GM12878 (cell line): ENCODE measurements around the gene SLC25A30. TPM values are rescaled to one million over a fixed set of nuclear protein-coding genes. Genes with fewer than 3 reads are reported as not detected.
"Not testable (repeated sequence)": the region's sequence is repeated elsewhere in the genome, so short reads cannot be mapped to it uniquely, and the experiment has no call there.

ENCODE experiments used
- ATAC-seq: fragments of 200-7000 bp; cut with Tn5 transposase; 3 replicates; pipeline ENCODE4 v1.9.1; 2020; ENCODE audit warnings: mild to moderate bottlenecking, moderate library complexity
- BruUV-seq: library from RNA; stranded (reverse); fragments of 400-500 nt; replicated peaks from 2 replicates; lab custom pipeline; 2021; lab: Mats Ljungman, UMichigan
- CTCF ChIA-PET: fragments of 300-600 bp; sonication (Branson Sonifier 250); formaldehyde crosslinking; extraction: SDS; loops from one replicate; lab custom pipeline; 2021; ENCODE audit warnings: inconsistent platforms; lab: Yijun Ruan, JAX
- POLR2A ChIA-PET: fragments of 350-600 bp; formaldehyde crosslinking; extraction: SDS; loops from one replicate; lab custom pipeline; 2021; ENCODE audit warnings: inconsistent platforms; lab: Charles Lee
- RAD21 ChIA-PET: fragments of 300-600 bp; sonication (Branson Sonifier 250); formaldehyde crosslinking; loops from one replicate; lab custom pipeline; 2023; ENCODE audit warnings: antibody characterized with exemption; ENCODE audit not compliant: unreplicated experiment; lab: Charles Lee
- SMC1A ChIA-PET: fragments of 300-600 bp; sonication (Branson Sonifier 250); formaldehyde crosslinking; loops from one replicate; lab custom pipeline; 2023; ENCODE audit not compliant: unreplicated experiment, uncharacterized antibody; lab: Charles Lee
- DNase-seq: peaks from one replicate; pipeline ENCODE4 v3.0.0-alpha.2; 2011; ENCODE audit warnings: low read depth, low spot score
- FAIRE-seq: peaks from 3 replicates; lab custom pipeline; 2011; peaks lifted over from hg19 to GRCh38; lab: Jason Lieb, UNC
- H2AFZ ChIP-seq: 2 replicates; pipeline ENCODE4 v1.6.0; 2011; ENCODE audit warnings: low read depth, low read length, control low read depth; ENCODE audit not compliant: control insufficient read depth
- H3K27ac ChIP-seq: 2 replicates; pipeline ENCODE4 v1.5.1; 2011; ENCODE audit warnings: control low read depth; ENCODE audit not compliant: control insufficient read depth, insufficient read depth
- H3K27me3 ChIP-seq, 2 experiments: replicated peaks in 1 of 2; 2 replicates each; pipeline versions ENCODE4 v1.6.0 to v1.6.1; 2011; ENCODE audit warnings: low read length in 1 of 2; ENCODE audit not compliant: control insufficient read depth in 2 of 2, insufficient read depth in 2 of 2
- H3K36me3 ChIP-seq, 2 experiments: 2 replicates each; pipeline ENCODE4 v1.5.1; 2011; ENCODE audit warnings: low read length in 1 of 2; ENCODE audit not compliant: control insufficient read depth in 2 of 2, insufficient read depth in 2 of 2
- H3K4me1 ChIP-seq: 2 replicates; pipeline ENCODE4 v1.6.1; 2011; ENCODE audit warnings: mild to moderate bottlenecking, low read length, moderate library complexity, mixed read lengths; ENCODE audit not compliant: control insufficient read depth, insufficient read depth
- H3K4me2 ChIP-seq: 2 replicates; pipeline ENCODE4 v1.6.0; 2011; ENCODE audit warnings: control low read depth; ENCODE audit not compliant: control insufficient read depth, insufficient read depth
- H3K4me3 ChIP-seq: fragments of 200-600 bp; sonication (generic); 2 replicates; pipeline ENCODE4 v1.5.1; 2016
- H3K79me2 ChIP-seq: 2 replicates; pipeline ENCODE4 v1.6.0; 2011; ENCODE audit warnings: low read length; ENCODE audit not compliant: control insufficient read depth, insufficient read depth
- H3K9ac ChIP-seq: 2 replicates; pipeline ENCODE4 v1.8.0; 2011; ENCODE audit warnings: low read length, control low read depth, mixed read lengths; ENCODE audit not compliant: control insufficient read depth, insufficient read depth
- H3K9me3 ChIP-seq: replicated peaks from 3 replicates; pipeline ENCODE4 v1.5.1; 2011; ENCODE audit warnings: mild to moderate bottlenecking, low read length; ENCODE audit not compliant: control insufficient read depth, insufficient read depth
- H4K20me1 ChIP-seq: 2 replicates; pipeline ENCODE4 v1.6.0; 2011; ENCODE audit not compliant: control insufficient read depth, insufficient read depth
- BRCA1 ChIP-seq: IDR thresholded peaks from 2 replicates; pipeline ENCODE4 v1.6.1; 2011; ENCODE audit warnings: low read depth, low read length, improper control_type of control experiment
- FOS ChIP-seq: IDR thresholded peaks from 3 replicates; pipeline ENCODE4 v1.6.1; 2011; ENCODE audit warnings: borderline replicate concordance; ENCODE audit not compliant: insufficient read length; ENCODE audit errors: extremely low read depth
- IRF4 ChIP-seq: IDR thresholded peaks from 2 replicates; pipeline ENCODE4 v1.6.1; 2011; ENCODE audit warnings: low read depth, low read length
- NR2C2 ChIP-seq: IDR thresholded peaks from 2 replicates; pipeline ENCODE4 v1.6.1; 2011; ENCODE audit warnings: borderline replicate concordance, low read depth; ENCODE audit not compliant: control insufficient read depth, insufficient read length
- NR2F1 ChIP-seq: fragments of 450-650 bp; conservative IDR thresholded peaks from 2 replicates; pipeline ENCODE4 v1.6.1; 2017; ENCODE audit warnings: mild to moderate bottlenecking
- PKNOX1 ChIP-seq: fragments of 450-650 bp; IDR thresholded peaks from 2 replicates; pipeline ENCODE4 v1.6.1; 2016; ENCODE audit warnings: mild to moderate bottlenecking
- SKIL ChIP-seq: fragments of 450-650 bp; IDR thresholded peaks from 2 replicates; pipeline ENCODE4 v1.6.1; 2017; ENCODE audit warnings: mild to moderate bottlenecking, low read depth, inconsistent platforms; ENCODE audit not compliant: poor library complexity, severe bottlenecking
- YBX1 ChIP-seq: fragments of 450-650 bp; IDR thresholded peaks from 2 replicates; pipeline ENCODE4 v1.6.1; 2016; ENCODE audit warnings: antibody characterized with exemption
- ZBTB11 ChIP-seq: fragments of 450-650 bp; formaldehyde crosslinking; IDR thresholded peaks from 2 replicates; pipeline ENCODE4 v1.5.0; 2022; ENCODE audit warnings: mild to moderate bottlenecking, missing genetic modification characterization
- WGBS: methylation state at CpG from one replicate; pipeline ENCODE4 v1.1.6; 2016; ENCODE audit warnings: low lambda C conversion rate; ENCODE audit not compliant: insufficient replicate concordance, insufficient coverage; ENCODE audit errors: missing lambda C conversion rate; 5-methylcytosine and 5-hydroxymethylcytosine counted together
- in situ Hi-C: fragments of 300-500 bp; cut with MboI; formaldehyde crosslinking; loops from 9 replicates; pipeline ENCODE4 v1.14.3; 2018; ENCODE audit warnings: mixed read lengths
- intact Hi-C: fragments of 100-400 bp; cut with micrococcal nuclease; formaldehyde crosslinking; loops from one replicate; pipeline ENCODE4 v1.14.2; 2022; ENCODE audit not compliant: unreplicated experiment
- polyA plus RNA-seq, 11 experiments: library from polyadenylated mRNA; depleted of rRNA in 4 of 11; unstranded in 6 of 11; stranded (reverse) in 5 of 11; fragments of >200 nt; fragmentation: Nextera tagmentation in 4 of 11; fragmentation: Illumina TruSeq in 1 of 11; extraction: Ambion mirVana in 4 of 11; extraction: Trizol in 1 of 11; gene quantifications; 1 replicate in 1 of 11; 2 replicates in 10 of 11; pipeline versions ENCODE4 v1.2.1 to v1.2.3, GENCODE V29; 2011 to 2016; ENCODE audit warnings: inconsistent platforms in 2 of 11, missing spikeins in 2 of 11, low read depth in 1 of 11
- total RNA-seq, 4 experiments: library from RNA; depleted of rRNA in 3 of 4; stranded (reverse); fragments of >200 nt in 3 of 4; fragmentation: Illumina TruSeq in 1 of 4; extraction: Trizol in 1 of 4; gene quantifications; 2 replicates each; pipeline versions ENCODE4 v1.2.1 to v1.2.3, GENCODE V29; 2013 to 2021
- TF ChIP-seq, protein P1 (sequence below): fragments of 150-350 bp; IDR thresholded peaks from 2 replicates; pipeline ENCODE4 v1.6.1; 2014; ENCODE audit warnings: mild to moderate bottlenecking, low read depth, low read length

Gene SLC25A30
- total and polyA plus RNA-seq, 10 of the 15 experiments (the other 5 are each of a cell fraction or from before 2014, with no cell fraction given): 2.4 to 18.0 (median 8.9) TPM

DNA sequence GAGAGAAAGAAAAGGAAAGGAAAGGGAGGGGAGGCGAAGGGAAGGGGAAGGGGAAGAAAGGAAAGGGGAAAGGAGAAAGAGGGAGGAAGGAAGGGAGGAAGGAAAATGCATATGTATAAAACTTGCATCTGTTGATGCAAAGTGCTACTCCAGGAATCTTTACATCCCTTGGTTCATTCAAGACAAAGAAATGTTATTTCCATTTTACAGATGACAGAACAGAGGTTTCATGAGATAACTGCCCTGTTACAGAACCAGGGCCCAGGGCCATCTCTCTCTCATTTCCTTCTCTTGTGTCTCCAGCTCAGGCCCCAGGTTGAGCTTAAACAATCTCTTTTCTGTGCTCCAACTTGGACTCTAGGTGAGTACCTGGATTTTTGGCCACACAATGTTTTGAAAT, 1.8 kb upstream of the SLC25A30 start:
- FAIRE-seq: no peak
- Histone ChIP-seq H3K9me3 (no peaks in the 10 kb centered on the region), H3K4me3 (no peak overlapping the region), H2AFZ (no peak overlapping the region)
- in situ Hi-C loops: no loop called here
- SMC1A ChIA-PET: no interaction called here
- intact Hi-C loops: loop anchor here (5.0 kb wide), 1 partner anchor 747 kb away; no protein-coding TSS in a partner anchor
- no peak for TF ChIP-seq YBX1
- TF ChIP-seq NR2F1: no peak
- TF ChIP-seq PKNOX1: no peak
- TF ChIP-seq NR2C2: no peak
- no peak for TF ChIP-seq SKIL
- TF ChIP-seq FOS: no peak
- TF ChIP-seq IRF4: no peak
- TF ChIP-seq ZBTB11: no peak
- TF ChIP-seq BRCA1: no peak
- TF ChIP-seq, protein P1, sequence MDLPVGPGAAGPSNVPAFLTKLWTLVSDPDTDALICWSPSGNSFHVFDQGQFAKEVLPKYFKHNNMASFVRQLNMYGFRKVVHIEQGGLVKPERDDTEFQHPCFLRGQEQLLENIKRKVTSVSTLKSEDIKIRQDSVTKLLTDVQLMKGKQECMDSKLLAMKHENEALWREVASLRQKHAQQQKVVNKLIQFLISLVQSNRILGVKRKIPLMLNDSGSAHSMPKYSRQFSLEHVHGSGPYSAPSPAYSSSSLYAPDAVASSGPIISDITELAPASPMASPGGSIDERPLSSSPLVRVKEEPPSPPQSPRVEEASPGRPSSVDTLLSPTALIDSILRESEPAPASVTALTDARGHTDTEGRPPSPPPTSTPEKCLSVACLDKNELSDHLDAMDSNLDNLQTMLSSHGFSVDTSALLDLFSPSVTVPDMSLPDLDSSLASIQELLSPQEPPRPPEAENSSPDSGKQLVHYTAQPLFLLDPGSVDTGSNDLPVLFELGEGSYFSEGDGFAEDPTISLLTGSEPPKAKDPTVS: no peak
- TF ChIP-seq, all 136 proteins: peak for 0
- Histone ChIP-seq H3K4me2 (no peak overlapping the region), H3K9ac (no peak overlapping the region), H3K4me1 (no peaks in the 10 kb centered on the region), H3K27me3 (no peaks in the 10 kb centered on the region), H3K36me3 (no peaks in the 10 kb centered on the region), H3K27ac (no peak overlapping the region), H3K79me2 (peaks cover 11% of the 10 kb centered on the region), H4K20me1 (no peaks in the 10 kb centered on the region)
- DNase-seq (no peak), ATAC-seq (no peak)
- ChIA-PET RAD21 (no interaction called here), CTCF (no interaction called here), POLR2A (no interaction called here)
- 88% methylated on average over 1 of the region's 1 CpG for WGBS
- BruUV-seq: no TSS peak

DNA sequence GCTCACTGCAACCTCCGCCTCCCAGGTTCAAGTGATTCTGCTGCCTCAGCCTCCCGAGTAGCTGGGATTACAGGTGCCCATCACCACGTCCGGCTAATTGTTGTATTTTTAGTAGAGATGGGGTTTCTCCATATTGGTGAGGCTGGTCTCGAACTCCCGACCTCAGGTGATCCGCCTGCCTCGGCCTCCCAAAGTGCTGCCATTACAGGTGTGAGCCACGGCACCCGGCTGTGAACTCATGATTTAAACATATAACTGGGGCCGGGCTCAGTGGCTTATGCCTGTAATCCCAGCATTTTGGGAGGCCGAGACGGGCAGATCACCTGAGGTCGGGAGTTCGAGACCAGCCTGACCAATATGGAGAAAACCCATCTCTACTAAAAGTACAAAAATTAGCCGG, 1.2 kb upstream of the SLC25A30 start:
- FAIRE-seq, POLR2A ChIA-PET, H3K9me3 ChIP-seq, ATAC-seq, H3K4me3 ChIP-seq, CTCF ChIA-PET, SMC1A ChIA-PET, DNase-seq, H3K4me2 ChIP-seq, H4K20me1 ChIP-seq, H3K4me1 ChIP-seq, RAD21 ChIA-PET, H3K27me3 ChIP-seq, H3K9ac ChIP-seq, in situ Hi-C loops, BruUV-seq, H3K27ac ChIP-seq, H2AFZ ChIP-seq, H3K36me3 ChIP-seq: not testable (repeated sequence)
- WGBS: 94% methylated on average over 16 of the region's 16 CpGs
- H3K79me2 ChIP-seq: peaks cover 16% of the 10 kb centered on the region
- intact Hi-C loops: loop anchor here (5.0 kb wide), 1 partner anchor 748 kb away; no protein-coding TSS in a partner anchor
